CD4-positive, alpha-beta T cell treated with Interleukin-2 at 100 ng/mL for 4 hours (primary cell): ENCODE measurements around the gene TCF7L1.
"Not testable (repeated sequence)": the region's sequence is repeated elsewhere in the genome, so short reads cannot be mapped to it uniquely, and the experiment has no call there.

Experiments used
- DNase-seq: peaks from one replicate; pipeline ENCODE4 v3.0.0-alpha.2; 2020; ENCODE audit warnings: low spot score

Gene TCF7L1

DNA sequence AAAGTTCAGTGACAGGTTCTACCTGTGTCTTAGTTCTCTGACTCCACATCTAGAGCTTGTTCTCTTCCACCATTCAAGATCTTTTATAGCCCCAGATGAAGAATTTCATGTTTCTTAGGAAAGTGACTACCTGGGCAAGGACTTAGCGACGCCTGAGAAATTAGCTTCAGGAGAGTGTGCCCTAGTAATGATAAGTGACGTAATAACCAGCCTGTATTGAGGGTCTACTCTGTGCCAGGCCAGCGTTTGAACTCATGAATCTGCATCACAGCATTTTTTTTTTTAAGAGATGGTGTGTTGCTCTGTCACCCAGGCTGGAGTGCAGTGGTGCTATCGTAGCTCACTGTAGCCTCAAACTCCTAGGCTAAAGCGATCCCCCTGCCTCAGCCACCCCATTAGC lies 51.8 kb downstream of the TCF7L1 start:
- DNase-seq: no peak

DNA sequence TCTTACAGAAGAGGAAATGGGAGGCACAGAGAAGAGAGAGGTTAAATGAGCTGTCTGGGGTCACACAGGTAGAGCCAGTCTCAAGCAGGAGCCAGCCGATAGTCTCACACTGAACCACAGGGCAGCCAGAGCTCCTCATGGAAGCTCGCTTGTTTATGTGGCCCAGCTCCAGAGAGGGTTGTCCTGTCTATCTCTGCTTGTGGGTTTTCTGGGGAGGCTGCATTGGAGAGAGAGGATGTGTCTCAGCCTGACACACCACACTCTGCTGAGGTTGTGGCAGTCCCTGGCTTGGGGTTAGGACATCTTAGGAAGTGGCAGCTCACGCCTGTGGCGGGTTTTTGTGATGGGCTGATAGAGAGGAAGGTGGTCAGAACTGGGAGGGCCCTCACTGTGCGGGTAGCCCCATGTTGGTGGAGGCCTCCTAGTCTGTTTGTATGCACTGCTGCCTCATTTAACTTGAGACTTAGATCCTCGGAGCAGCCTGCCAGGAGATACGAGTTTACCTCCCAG lies 52.3 kb downstream of the TCF7L1 start:
- no peak for DNase-seq

DNA sequence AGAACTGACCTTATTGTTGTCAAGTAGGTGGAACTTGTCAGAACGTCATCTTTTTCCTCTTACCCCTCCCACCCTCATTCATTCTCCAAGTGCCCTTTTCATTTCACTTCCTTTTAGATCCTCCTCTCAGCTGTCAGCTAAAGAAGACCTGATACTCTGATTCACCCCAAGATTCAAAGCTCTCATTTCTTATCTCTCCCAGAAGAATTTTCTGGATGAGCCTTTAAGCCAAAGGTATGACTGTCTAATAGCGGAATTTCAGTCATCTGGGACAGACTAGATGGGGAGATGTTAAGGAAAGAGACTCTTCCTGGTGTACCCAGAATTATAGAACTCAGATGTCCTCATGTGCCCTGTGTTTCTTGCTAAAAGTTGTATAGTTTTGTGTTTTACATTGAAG lies 53.9 kb downstream of the TCF7L1 start:
- DNase-seq: no peak

- no peak for DNase-seq
These were observed 55.7 kb downstream of the TCF7L1 start for GRCh38 chr2:85188852-85189251.

DNA sequence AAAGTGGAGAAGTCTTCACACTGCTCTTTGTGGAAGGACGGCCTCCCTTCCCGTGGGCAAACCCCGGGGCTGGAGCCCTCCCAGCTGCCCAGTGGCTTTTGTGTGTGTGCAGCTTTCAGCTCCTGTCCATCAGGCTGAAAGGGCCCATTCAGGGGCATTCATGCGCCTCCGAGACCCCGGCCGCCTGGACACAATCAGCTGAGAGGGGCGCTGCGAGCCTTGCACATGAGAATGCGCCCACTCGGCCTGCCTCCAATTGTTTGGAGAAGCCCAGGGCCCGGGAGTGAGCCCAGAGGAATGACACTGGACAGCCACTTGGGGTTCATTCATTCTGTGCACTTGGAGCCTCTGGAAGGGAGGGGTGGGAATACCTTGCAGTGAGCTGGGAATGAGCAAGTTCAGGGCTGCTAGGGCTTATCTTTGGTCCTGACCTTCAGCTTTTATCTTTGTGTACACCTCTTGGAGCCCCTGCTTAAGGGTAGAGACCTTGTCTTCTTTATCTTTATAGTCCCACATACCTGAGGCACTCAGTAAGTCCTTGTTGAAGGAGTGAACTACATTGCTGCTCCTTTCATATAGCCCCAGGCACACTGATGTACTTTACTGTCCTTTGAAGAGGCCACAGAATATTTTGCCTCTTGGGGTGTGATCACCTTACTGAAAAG lies 56.5 kb downstream of the TCF7L1 start:
- DNase-seq: no peak

DNA sequence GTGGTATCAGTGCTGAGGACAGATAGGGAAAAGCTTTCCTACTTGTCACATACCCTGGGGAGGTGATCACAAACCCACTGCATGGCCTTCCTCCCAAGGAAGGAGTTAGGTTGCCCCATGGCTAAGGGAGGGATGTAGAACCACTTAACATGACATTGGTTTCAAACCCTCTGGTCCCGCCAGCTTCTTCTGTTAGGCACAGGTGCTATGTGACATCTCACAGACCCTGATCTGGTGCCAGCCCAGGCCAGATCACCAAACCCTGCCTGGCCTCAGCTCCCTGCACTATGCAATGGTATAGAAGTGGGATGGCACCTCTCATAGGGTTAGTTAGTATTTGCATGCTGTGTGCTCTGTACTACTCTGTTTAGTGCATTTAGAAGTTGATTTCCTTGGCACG lies 58.0 kb downstream of the TCF7L1 start:
- no peak for DNase-seq

DNA sequence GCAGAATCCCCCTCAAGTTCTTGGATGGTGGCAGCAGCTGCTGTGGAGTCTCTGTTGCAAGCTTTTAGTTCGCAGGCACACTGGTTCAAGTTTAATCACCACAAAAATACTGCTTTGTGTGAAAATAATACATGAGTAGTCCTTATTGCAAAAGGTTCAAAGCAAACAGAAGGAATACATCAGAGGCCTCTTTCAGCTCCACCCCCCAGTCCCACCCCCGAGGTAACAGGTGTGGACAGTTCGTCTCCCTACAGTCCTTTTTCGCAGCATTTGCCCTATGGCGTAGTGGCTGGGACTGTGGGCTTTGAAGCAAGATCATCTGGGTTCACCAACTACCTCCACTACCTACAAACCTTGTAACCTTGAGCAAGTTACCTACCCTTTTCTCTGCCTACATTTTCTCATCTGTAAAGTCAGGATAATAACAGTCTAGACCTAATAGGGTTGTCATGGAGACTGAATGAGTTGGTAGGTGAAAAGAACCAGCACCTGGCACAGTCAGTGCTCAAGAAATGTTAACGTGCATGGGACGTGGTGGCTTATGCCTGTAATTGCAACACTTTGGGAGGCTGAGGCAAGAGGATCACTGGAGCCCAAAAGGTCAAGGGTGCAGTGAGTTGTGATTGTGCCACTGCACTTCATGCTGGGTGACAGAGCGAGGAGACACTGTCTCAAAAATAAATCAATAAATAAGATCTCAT lies 61.7 kb downstream of the TCF7L1 start:
- DNase-seq: no peak

DNA sequence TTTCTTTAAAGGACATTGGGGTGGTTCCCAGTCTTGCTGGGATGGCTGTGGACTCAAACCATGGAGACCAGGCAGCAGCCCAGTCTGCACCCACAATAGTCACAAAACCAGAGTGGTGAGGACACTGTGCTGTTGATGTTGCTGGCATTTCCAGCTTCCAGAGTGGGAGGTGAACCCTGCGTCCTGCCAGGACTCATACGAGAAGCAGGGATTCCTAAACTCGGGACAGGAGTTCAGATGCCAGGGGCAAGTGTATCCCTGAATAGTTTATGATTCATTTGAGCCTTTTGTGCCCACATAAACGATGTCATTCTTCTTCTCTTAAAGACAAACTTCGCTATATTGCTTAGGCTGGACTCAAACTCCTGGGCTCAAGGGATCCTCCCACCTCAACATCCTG lies 62.8 kb downstream of the TCF7L1 start:
- no peak for DNase-seq

GRCh38 chr2:85199698-85200097 lies 66.5 kb downstream of the TCF7L1 start:
- DNase-seq: no peak

DNA sequence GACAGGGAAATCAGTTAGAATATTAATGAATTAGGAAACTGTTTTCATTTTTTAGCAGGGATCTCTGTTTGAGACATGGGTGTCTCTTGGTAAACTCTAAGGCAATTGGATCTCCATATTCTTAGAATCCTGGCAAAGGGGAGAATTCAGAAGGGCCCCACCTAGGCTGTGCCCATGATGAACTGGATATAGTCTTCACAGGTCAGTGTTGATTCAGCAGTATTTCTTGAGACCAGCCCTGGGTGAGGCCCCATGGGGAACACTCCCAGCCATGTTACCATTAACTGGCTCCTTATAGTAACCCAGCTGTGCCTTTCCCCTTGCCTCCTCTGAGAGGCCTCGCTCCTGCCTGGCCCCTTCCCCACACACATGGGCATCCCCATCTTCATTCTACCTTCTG lies 76.7 kb downstream of the TCF7L1 start:
- DNase-seq: no peak

DNA sequence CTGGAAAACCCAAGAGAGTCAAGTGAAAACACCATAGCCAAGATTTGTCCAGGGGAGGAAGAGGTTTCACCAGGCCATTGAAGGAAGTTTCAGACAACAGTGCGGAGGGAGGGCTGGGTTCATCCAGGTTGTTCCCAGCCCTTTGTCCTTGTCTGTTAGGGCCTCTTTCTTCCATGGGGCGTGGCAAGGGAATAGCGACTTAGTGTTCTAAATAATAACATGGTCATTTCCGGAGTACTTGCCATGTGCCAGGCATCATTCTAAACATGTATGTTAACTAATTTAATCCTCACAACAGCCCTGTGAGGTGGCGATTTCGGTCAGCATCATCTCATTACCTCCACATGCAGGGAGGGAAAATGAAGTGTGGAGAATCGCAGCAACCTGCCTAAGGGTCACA lies 77.3 kb downstream of the TCF7L1 start:
- DNase-seq: no peak

- DNase-seq: not testable (repeated sequence)
These were observed 78.4 kb downstream of the TCF7L1 start for GRCh38 chr2:85211606-85212005.

- DNase-seq: no peak
These were observed 79.6 kb downstream of the TCF7L1 start for GRCh38 chr2:85212841-85213240.

GRCh38 chr2:85213404-85213803 lies 80.2 kb downstream of the TCF7L1 start:
- no peak for DNase-seq

GRCh38 chr2:85213901-85214512 lies 80.8 kb downstream of the TCF7L1 start:
- DNase-seq: no peak

GRCh38 chr2:85215081-85215447 lies 81.9 kb downstream of the TCF7L1 start:
- DNase-seq: no peak

DNA sequence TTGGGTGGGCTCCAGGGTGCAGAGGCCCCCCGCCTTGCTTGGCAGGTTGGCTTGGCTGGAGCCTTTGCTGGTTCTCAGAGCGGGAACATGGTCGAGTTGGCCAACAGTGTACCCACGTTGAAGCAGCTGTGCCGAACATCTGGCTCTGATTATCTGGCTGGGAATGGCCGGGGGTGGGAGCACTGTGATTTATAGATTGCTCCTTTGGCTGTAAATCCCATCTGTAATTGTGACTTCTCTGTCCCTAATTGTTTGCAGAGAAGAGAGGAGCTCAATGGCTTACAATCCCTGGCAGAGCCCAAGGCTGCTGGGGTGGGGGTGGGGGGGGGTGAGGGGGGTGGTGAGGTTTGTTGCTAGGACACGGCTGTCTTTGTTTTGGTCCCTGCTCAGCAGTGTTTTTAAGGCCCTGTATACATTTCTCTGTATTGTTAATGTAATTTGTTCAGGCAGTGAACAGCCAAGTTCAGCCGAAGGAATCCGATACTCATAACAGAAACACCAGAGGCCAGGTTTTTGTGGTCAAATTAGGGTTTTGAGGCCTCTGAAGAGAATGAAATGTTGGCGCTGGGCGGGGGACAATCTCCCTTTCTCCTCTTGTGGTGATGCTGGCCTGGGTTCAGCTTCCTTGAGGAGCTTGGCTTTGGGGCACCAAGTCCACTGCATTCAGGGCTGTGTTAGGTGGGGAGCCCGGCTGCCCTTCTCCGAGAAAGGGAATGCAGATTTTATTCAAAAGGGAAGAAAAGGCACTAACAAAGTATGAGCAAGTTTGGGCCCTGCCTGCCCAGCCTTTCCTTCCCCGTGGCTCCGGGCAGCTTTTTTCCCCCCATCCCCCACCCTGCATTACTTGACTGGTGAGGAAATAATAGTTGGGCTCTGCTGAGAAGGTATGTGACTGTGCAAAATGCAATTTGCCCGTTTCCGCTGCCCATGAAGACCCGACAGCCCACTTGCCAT lies 82.5 kb downstream of the TCF7L1 start:
- no peak for DNase-seq

DNA sequence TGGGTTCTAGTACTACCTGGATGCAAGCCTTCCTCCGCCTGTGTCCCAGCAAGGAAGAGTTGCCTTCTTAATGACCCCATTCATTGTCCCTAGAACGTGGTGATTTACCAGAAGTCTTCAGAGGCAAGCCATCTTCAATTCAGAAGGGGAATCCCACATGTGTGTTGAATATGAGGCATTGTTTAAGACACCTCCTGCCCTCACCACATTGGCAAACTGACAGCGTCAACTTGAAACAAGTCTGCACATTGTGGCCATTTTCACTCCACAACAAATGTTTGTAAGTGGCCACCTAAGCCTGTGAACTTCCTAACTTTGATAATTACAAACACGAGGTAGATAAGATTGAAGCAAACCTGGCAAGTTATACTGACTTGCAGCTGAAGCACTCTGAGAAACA lies 83.7 kb downstream of the TCF7L1 start:
- DNase-seq: no peak

DNA sequence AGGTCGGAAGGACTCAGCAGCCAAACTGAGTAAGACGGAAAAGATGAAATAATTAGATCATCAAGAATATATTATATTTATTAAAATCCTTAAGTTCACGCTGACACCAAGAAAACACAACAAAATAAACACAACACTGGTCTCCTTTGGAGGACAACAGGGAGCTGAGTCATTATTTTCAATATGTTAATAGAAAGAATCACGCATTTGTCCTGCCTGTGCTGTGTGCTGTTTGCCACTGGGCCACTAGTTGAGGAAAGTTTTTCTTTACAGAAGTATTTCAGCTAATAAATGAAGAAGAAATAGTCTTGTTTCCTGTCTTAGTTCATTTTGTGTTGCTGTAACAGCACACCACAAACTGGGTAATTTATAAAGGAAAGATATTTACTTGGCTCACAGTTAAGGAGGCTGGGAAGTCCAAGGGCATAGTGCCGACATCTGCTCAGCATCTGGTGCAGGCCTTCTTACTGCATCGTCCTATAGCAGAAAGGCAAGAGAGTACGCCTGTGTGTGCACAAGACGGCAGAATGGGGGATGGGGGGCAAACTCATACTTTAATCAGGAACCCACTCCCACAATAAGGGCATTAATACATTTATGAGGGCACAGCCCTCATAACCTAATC lies 88.0 kb downstream of the TCF7L1 start:
- no peak for DNase-seq

DNA sequence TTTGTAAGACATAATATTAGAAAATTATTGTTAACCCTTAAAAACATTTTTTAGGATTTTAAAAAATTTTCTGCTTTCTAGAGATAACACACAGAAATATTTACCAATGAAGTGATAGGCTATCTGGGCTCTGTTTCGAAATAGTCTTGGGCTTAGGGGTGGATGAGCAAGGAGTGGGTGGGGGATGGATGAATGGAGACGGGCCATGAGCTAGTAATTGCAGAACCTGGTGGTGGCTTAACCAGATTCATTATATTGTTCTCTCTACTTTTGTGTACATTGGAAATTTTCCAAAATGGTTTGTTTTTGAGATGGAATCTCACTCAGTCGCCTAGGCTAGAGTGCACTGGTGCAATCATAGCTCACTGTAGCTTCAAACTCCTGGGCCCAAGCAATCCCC lies 89.6 kb downstream of the TCF7L1 start:
- no peak for DNase-seq

- no peak for DNase-seq
These were observed 93.6 kb downstream of the TCF7L1 start for GRCh38 chr2:85226783-85227182.
